Measurements from ENCODE around the gene WRNIP1. TPM values are rescaled to one million over a fixed set of nuclear protein-coding genes. Genes with fewer than 3 reads are reported as not detected.

The WRNIP1 gene
- polyA plus RNA-seq, 1 experiment = 26.5 TPM

- DNase-seq (ENCODE audit: low read depth) = no peak
- Histone ChIP-seq H3K36me3 (ENCODE audit: control insufficient read depth, insufficient read depth, low read length) (peaks cover 9% of the 10 kb centered on the region), H3K27me3 (ENCODE audit: control insufficient read depth, insufficient read depth, low read length) (no peaks in the 10 kb centered on the region), H3K4me3 (ENCODE audit: low read depth, low read length) (no peak overlapping the region)
- ChIA-PET POLR2A (no interaction called here), CTCF (interaction anchor here (2.3 to 2.4 kb wide), 2 partner anchors 43 to 98 kb away, joined by 7 to 9 read pairs; no protein-coding TSS in a partner anchor)
- TF ChIP-seq, protein P1, sequence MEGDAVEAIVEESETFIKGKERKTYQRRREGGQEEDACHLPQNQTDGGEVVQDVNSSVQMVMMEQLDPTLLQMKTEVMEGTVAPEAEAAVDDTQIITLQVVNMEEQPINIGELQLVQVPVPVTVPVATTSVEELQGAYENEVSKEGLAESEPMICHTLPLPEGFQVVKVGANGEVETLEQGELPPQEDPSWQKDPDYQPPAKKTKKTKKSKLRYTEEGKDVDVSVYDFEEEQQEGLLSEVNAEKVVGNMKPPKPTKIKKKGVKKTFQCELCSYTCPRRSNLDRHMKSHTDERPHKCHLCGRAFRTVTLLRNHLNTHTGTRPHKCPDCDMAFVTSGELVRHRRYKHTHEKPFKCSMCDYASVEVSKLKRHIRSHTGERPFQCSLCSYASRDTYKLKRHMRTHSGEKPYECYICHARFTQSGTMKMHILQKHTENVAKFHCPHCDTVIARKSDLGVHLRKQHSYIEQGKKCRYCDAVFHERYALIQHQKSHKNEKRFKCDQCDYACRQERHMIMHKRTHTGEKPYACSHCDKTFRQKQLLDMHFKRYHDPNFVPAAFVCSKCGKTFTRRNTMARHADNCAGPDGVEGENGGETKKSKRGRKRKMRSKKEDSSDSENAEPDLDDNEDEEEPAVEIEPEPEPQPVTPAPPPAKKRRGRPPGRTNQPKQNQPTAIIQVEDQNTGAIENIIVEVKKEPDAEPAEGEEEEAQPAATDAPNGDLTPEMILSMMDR (IDR thresholded peaks at IDR 0.05; ENCODE audit: insufficient read depth, low read depth, low read length) = no peak
These were observed 69.1 kb downstream of the WRNIP1 start for GRCh38 chr6:2834262-2834661.

Other genes with a start within 250 kb of the WRNIP1 start
- gene MYLK4, start 14.5 kb upstream of the WRNIP1 start, polyA plus RNA-seq (2011; rRNA removed) = 0.20 and 0.21 TPM in 2 replicates
- gene SERPINB1, start 76.5 kb downstream of the WRNIP1 start, polyA plus RNA-seq (2011; rRNA removed) = 17.9 and 31.3 TPM in 2 replicates
- gene SERPINB9, start 137.9 kb downstream of the WRNIP1 start, polyA plus RNA-seq (2011; rRNA removed) = 2.8 and 3.7 TPM in 2 replicates
- 89.6 and 113 TPM in 2 replicates for gene SERPINB6, start 206.2 kb downstream of the WRNIP1 start, polyA plus RNA-seq (2011; rRNA removed)
- gene NQO2, start 234.5 kb downstream of the WRNIP1 start, polyA plus RNA-seq (2011; rRNA removed) = 54.4 and 56.2 TPM in 2 replicates